ENCODE measurements around the gene TGFB2.
"Not testable (repeated sequence)": the region's sequence is repeated elsewhere in the genome, so short reads cannot be mapped to it uniquely, and the experiment has no call there.

TGFB2 gene

DNA sequence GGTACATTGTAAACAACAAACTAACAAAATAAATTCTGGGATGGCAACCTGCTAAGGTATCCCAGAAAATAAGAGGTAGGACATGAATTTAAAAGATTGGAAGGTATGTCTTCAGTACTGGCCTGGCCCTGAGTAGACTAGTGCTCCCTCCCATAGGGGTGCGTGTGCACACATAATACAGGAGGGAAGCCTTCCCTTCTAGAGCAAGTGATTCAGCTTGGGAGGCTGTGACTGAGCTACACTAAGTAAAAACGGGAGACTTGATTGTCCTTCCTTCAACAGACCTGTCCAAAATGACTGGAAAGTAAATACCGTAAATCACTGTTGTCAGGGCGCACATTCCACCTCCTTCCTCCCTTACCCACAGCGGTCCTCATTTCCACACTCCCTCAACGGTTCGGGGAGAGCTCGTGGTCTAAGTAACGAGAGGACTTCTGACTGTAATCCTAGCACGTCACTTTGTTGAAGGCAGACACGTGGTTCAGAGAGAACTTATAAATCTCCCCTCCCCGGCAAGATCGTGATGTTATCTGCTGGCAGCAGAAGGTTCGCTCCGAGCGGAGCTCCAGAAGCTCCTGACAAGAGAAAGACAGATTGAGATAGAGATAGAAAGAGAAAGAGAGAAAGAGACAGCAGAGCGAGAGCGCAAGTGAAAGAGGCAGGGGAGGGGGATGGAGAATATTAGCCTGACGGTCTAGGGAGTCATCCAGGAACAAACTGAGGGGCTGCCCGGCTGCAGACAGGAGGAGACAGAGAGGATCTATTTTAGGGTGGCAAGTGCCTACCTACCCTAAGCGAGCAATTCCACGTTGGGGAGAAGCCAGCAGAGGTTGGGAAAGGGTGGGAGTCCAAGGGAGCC lies at the start of gene TGFB2:
TGFB2 (plus strand) TSS at position 523 of the 859 bp plus-strand sequence. CDS start 1,366 bp downstream, outside the sequence.
- DNase-seq (ENCODE audit: low read depth) = no peak

DNA sequence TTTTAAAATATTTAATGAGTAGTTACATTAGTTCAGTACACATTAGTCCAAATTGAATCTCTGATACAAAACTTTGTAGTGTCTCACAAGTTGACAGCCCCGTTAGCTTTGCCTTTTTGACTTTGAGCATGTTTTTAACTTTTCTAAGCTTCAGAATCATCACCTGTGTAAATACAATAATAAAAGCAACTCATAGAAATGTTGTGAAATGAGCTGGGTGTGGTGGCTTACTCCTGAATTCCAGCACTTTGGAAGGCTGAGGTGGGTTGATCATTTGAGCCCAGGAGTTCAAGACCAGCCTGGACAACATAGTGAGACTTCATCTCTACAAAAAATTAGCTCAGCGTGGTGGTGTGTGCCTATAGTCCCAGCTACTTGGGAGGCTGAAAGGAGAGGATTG lies 49.0 kb upstream of the TGFB2 start:
- DNase-seq (ENCODE audit: low read depth) = no peak

GRCh38 chr1:218297461-218297860 lies 47.7 kb upstream of the TGFB2 start:
- DNase-seq (ENCODE audit: low read depth) = no peak

- DNase-seq (ENCODE audit: low read depth) = no peak
These were observed 47.3 kb upstream of the TGFB2 start for GRCh38 chr1:218297867-218298266.

- no peak for DNase-seq (ENCODE audit: low read depth)
These were observed 46.7 kb upstream of the TGFB2 start for GRCh38 chr1:218298398-218298797.

DNA sequence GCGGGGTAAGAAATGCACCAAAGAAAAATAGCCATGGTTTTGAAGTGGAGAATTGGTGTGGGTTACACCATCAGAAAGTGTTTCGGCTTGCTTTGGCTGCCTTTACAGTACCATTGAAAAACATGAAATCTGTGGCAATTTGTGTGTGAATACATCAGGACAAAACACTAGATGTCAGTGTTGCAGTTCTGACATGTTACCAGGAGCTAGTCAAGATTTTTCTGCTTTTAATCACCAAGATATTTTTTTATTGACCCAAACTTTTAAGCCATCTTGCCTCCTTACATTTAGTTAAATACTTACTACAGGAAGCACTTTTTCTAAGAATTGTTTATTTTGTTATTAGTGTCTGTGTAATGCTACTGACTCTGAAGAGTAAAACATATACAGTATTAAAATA lies 45.7 kb upstream of the TGFB2 start:
- DNase-seq (ENCODE audit: low read depth) = no peak

DNA sequence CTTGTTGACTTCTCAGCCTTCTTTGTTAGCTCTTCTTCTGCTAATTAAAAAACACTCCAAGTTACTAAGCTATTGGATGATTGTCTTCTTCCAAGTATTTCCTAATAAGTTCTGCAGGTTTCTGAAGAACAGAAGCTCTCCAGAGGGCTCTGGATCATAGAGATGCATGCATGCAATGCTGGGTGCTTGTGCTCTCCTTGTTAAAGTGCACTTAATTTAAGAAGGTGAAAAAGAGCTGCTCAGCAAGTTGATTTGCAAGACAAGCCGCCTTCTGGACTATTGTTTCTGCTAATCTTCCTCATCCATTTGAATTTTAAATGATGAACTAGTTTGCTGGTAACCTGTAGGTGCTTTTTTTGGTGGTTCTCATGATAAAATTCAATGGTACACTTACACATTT lies 43.9 kb upstream of the TGFB2 start:
- no peak for DNase-seq (ENCODE audit: low read depth)

GRCh38 chr1:218302155-218302554 lies 43.0 kb upstream of the TGFB2 start:
- no peak for DNase-seq (ENCODE audit: low read depth)

- DNase-seq (ENCODE audit: low read depth) = no peak
These were observed 41.8 kb upstream of the TGFB2 start for GRCh38 chr1:218303176-218303879.

- no peak for DNase-seq (ENCODE audit: low read depth)
These were observed 40.7 kb upstream of the TGFB2 start for GRCh38 chr1:218304281-218305039.

- DNase-seq (ENCODE audit: low read depth) = no peak
These were observed 39.6 kb upstream of the TGFB2 start for GRCh38 chr1:218305472-218306064.

- DNase-seq (ENCODE audit: low read depth) = no peak
These were observed 32.6 kb upstream of the TGFB2 start for GRCh38 chr1:218312509-218312908.

DNA sequence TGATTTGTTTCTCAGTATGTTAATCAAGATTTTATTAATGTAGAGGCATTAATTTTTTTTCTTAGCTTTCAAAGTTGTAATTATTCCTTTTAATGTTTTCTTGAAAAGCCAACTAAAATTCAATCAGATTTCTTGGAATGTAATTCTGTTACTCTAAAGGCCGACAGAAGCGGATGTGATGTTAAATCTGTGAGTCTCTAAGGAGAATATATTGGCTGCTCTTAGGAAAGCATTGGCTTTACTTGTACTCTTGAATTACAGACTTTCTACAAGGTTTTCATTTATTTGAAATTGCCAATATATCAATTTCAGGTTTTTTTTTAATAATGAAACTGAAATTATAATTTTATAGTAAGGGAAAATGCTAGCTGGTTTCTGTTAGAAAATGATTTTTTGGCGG lies 30.8 kb upstream of the TGFB2 start:
- no peak for DNase-seq (ENCODE audit: low read depth)

GRCh38 chr1:218315638-218316037 lies 29.5 kb upstream of the TGFB2 start:
- no peak for DNase-seq (ENCODE audit: low read depth)

DNA sequence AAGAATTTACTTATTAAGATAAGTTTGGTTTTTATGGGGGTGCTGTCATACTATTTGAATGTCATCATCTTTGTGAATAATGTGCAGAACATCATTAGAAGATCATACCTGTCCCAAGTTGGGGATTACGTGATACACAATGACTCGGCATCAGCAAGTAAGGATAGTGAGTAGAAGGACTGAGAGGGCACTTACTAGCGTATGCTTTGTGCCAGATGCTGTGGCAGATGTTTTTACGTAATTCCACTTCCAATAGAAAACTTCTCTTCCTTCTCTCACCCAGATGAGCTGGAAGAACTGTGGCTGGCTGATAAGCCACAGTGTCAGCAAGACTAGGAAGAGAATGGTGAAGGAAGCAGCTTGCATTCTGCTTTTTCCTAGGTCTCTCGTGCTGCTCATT lies 28.1 kb upstream of the TGFB2 start:
- DNase-seq (ENCODE audit: low read depth) = no peak

DNA sequence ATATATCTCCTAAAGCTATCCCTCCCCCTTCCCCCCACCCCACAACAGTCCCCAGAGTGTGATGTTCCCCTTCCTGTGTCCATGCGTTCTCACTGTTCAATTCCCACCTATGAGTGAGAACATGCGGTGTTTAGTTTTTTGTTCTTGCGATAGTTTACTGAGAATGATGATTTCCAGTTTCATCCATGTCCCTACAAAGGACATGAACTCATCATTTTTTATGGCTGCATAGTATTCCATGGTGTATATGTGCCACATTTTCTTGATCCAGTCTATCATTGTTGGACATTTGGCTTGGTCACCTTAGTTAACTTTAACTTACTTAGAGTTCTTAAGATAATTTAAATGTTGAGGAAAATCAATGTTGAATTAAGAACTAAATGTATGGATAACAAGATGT lies 25.0 kb upstream of the TGFB2 start:
- DNase-seq (ENCODE audit: low read depth) = not testable (repeated sequence)

GRCh38 chr1:218322762-218323161 lies 22.4 kb upstream of the TGFB2 start:
- DNase-seq (ENCODE audit: low read depth) = no peak

- DNase-seq (ENCODE audit: low read depth) = no peak
These were observed 21.4 kb upstream of the TGFB2 start for GRCh38 chr1:218323568-218324225.

DNA sequence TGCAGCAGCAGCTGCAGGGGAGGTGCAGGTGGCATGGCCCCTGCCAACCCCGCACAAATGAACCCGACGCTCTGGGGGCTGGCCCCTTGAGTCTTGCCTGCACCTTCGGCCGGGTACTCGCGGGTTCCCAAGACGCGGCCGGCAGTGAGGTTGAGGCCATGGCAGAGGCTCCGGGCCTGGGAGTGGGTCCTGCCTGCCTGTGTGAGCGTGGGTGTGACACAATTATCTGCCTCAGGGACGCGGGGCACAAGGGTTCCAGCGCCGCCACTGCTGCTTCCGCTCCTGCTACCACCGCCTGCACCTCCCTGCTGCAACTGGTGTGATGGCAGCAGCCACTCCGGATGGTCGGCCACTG lies 20.9 kb upstream of the TGFB2 start:
- no peak for DNase-seq (ENCODE audit: low read depth)

- no peak for DNase-seq (ENCODE audit: low read depth)
These were observed 16.4 kb upstream of the TGFB2 start for GRCh38 chr1:218328769-218329168.

DNA sequence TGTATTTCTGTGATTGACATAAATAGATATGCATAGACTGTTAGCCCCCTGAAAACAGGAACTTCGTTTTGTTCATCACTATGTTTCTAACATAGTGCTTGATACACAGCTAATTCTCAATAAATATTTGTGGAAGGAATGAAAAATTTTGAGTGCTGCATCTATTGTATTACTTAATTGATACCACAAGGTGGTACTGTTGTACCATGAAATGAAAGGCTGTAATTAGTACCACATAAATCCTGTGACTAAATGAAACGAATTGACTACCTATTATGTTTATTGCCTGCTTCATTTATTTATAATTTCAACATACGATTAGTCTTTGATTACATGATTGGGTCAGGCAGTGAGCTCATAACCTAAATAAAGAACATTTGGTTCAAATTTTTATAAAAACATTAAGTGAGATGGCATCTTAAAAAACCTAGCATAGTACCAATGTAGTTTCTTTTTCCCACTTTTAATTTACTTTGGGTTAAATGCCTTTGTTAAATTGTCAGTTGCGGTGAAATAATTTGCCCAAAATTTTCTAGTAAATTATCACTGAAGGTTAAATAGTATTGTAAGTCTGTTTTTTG lies 15.0 kb upstream of the TGFB2 start:
- no peak for DNase-seq (ENCODE audit: low read depth)
